ENCODE measurements around the gene IDUA.
"Not testable (repeated sequence)": the region's sequence is repeated elsewhere in the genome, so short reads cannot be mapped to it uniquely, and the experiment has no call there.

The IDUA gene

GRCh38 chr4:967113-968104 is 19.4 kb upstream of the IDUA start:
- no peak for DNase-seq

DNA sequence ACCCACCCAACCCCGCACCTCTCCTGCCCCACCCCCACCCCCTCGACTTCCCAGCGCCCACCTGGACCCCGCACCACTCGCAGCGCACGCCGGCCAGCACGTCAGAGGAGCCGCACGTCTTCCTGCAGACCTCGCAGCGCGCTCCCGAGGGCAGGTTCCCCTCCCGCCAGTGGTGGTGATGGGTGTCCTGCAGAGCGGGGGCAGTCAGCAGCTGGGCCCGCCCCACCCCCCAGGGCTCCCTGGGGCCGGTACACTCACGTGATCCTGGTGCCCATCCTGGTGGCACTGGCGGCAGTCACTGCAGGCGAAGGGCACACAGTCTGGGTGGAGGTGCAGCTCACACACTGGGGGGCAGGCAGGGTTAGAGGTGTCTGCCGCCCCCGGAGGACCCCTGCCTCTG is 18.6 kb upstream of the IDUA start:
- no peak for DNase-seq

DNA sequence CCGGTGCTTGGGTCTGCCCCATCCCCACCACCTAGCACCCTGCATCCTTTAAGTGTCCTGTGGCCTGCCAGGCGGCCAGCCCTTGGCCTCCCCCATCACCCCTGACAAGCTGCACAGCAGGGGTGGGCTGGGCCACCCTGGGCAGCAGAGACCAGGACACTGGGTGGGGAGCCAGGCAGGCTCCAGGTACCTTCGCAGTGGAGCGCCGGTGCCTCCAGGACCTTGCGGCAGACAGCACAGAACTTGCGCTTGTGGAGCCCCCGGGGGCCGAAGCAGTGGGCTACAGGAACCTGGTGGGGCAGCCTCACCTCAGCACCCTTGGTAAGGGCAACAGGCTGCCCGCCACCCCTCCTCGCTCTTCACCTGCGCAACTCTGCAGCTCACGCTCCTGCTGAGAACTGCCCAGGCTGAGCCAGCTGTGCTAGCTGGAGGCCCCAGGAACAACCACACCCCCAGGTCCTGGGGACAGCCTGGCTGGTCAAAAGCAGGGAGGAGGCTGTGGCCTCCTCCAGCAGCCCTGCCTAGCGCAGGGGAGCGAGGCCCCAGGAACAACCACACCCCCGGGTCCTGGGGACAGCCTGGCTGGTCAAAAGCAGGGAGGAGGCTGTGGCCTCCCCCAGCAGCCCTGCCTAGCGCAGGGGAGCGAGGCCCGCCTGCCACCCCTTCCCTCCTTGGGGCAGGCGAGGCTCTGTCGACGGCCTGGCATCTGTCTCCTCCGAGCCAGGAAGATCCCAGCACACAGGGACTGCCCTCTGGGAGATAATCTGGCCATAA is 18.0 kb upstream of the IDUA start:
- no peak for DNase-seq

DNA sequence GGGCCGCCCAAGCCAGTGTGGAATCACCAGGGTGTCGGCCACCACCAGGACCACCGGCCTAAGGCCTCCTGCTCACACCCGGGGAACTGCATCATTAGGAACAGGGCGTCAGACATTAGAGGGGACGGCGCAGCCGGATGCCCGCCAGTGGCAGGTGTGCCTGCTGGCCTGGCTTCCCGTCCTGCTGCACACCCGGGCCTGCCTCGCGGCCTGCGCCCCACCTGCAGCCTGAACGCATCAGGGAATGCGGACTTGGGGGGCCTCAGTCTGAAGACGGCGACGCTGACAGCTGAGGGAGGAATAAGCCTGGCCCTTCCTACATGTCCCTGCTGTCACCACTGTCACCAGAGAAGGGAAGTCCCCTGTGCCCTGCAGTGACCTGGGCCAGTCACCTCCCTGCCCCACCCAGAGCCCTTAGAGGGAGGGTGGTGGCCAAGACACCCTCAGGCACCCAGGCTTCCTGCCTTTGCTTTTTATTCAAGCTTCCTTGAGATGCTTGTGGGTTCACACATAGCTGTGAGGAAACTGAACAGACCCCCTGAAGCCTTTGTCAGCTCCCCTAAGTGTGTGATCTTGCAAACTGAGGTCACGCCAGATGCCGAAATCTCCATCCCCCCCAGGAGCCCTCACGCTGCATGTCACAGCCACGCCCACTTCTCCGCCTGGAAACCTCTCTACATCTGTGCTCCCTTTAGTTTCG is 16.6 kb upstream of the IDUA start:
- no peak for DNase-seq

- no peak for DNase-seq
Observed at GRCh38 chr4:970854-971520, 15.9 kb upstream of the IDUA start.

GRCh38 chr4:971666-972500 is 15.0 kb upstream of the IDUA start:
- peak; percentile 18 to 56 for DNase-seq

GRCh38 chr4:972651-973424 is 14.0 kb upstream of the IDUA start:
- no peak for DNase-seq

DNA sequence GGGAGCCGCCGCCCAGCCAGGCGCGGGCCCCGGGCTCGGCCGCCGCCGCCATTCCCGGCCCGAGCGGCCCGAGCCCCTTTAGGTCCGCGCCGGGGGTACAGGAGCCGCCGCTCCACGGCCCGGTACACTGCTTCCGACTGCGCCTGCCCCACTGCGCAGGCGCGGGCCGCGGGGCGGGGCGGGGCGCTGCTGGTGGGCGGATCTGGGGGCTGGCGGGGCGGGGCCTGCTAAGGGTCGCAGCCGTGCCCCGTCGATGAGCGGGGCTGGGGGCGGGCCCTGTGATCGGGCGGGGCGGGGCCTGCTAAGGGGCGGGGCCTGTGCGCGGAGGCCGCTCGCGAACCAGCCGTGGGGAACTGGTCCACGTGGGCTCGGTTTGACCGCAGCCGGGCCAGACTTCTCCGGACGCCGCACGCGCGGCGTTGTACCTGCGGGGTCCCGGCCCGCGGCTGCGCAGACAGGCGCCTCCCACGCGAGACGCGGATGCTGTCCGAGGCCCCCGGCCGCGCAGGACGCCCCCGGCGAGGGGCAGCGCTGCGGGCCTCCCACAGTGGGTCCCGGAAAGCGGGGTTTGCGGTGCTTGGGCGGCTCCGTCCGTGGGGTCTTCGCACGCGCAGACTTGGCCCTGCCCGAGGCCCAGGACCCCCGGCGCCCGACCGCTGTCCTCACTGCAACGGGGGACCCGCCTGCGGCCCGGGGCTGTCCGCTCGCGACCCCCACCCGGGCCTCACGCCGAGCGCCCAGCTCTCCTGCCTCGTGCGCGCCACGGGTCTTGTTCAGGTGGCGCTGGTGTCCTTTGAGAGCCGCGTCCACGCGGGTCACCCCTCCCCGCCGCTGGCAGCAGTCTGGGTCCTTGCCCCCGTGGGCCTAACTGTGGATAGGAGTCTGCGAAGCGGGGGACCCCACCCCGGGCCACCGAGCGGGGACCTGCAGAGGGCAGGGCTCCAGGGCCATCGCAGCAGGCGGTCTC is 13.1 kb upstream of the IDUA start, which contains the start of gene DGKQ:
TSS of gene DGKQ (minus strand) at position 139 of the 967 bp plus-strand sequence. CDS start at position 52, 87 bp downstream.
- peak in 1 of 2 experiments; percentile 47 for DNase-seq

- DNase-seq, result no peak
Observed at GRCh38 chr4:974668-975067, 12.2 kb upstream of the IDUA start.

- not testable (repeated sequence) for DNase-seq
Observed at GRCh38 chr4:976016-976415, 10.8 kb upstream of the IDUA start.

- DNase-seq, result no peak
Observed at GRCh38 chr4:978957-979701, 7.7 kb upstream of the IDUA start.

- DNase-seq, result no peak
Observed at GRCh38 chr4:982291-982690, 4.6 kb upstream of the IDUA start.

DNA sequence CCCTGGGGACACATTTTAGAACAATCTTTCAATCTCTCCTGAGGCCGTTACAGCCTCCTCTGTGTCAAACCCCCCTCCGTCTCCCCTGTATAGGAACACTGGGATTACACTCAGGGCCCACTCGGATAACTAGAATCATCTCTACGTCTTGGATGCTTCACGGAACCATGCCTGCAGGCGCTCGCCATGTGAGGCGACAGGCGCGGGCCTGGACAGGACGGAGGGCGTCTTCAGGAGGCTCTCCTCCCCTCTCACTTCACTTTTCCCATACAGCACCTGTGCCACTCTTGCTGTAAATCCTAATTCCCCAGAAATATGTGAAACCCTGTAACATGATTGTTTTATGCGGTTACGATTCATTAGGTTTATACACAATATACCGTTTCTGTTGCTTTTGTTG is 4.0 kb upstream of the IDUA start:
- DNase-seq, result no peak

GRCh38 chr4:984336-985054 is 2.3 kb upstream of the IDUA start:
- DNase-seq, result no peak

DNA sequence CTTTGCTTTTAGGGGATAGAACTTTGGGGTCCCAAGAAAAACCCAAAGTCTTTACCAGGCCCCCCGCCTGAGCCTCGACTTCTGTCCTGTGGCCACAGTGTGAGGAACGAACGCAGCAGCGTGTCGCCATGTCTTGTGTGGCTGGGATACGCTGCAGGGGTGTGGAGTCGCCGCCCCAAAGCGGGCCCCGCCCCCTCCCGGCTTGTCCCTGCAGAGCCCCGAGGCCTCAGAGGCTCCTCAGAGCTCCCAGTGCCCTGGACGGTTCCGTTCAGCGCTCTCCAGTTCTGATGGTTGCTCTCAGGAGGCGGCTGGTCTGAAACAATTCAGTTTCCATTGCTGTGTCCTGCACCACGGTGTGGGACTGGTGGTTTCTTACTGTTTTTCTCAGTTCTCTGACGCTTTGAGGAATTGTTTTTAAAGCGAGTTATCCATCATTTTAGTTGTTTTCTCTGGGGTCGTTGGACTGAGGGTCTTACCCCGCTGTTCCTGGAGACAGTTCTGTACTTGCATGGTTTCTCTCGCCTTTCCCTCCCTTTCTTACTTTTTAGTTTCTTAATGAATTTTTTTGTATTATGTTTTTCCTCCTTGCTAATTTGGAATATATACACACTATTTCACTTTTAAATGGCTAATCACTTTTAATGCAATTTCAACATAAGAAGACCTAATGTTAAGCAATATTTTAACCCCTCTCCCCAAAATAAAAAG is 1.6 kb upstream of the IDUA start:
- no peak for DNase-seq

GRCh38 chr4:986428-986878 is 391 bp upstream of the IDUA start:
- peak in 1 of 2 experiments; percentile 57 for DNase-seq
